Hepatocyte (in vitro differentiated cells): Measurements from ENCODE around the gene AHCYL2. TPM values are rescaled to one million over a fixed set of nuclear protein-coding genes. Genes with fewer than 3 reads are reported as not detected.
A peak's percentile ranks its signal among the peaks of the same experiment; 100 is the strongest.

ENCODE experiments used
- DNase-seq: peaks from one replicate; pipeline ENCODE4 v3.0.0-alpha.2; 2016; ENCODE audit warnings: low spot score
- H2AFZ ChIP-seq: fragments of 200-600 bp; sonication (generic); 2 replicates; pipeline ENCODE4 v1.6.0; 2016; ENCODE audit warnings: antibody characterized with exemption, mild to moderate bottlenecking
- H3K27ac ChIP-seq: fragments of 200-600 bp; sonication (generic); 2 replicates; pipeline ENCODE4 v1.5.1; 2016; ENCODE audit warnings: mild to moderate bottlenecking
- H3K27me3 ChIP-seq: fragments of 200-600 bp; sonication (generic); 2 replicates; pipeline ENCODE4 v1.6.1; 2016
- H3K36me3 ChIP-seq: fragments of 200-600 bp; sonication (generic); replicated peaks from 2 replicates; pipeline ENCODE4 v1.5.1; 2016; ENCODE audit warnings: low read depth; ENCODE audit not compliant: insufficient read depth
- H3K4me1 ChIP-seq: fragments of 200-600 bp; sonication (generic); 2 replicates; pipeline ENCODE4 v1.5.1; 2016; ENCODE audit warnings: mild to moderate bottlenecking, moderate library complexity; ENCODE audit not compliant: insufficient read depth
- H3K4me2 ChIP-seq: fragments of 200-600 bp; sonication (generic); 2 replicates; pipeline ENCODE4 v1.6.0; 2016
- H3K4me3 ChIP-seq: fragments of 200-600 bp; sonication (generic); 2 replicates; pipeline ENCODE4 v1.5.1; 2016; ENCODE audit warnings: mild to moderate bottlenecking
- H3K79me2 ChIP-seq: fragments of 200-600 bp; sonication (generic); 2 replicates; pipeline ENCODE4 v1.6.0; 2017; ENCODE audit warnings: mild to moderate bottlenecking
- H3K9me2 ChIP-seq: fragments of 200-600 bp; sonication (generic); replicated peaks from 2 replicates; pipeline ENCODE4 v1.6.0; 2017; ENCODE audit warnings: mild to moderate bottlenecking; ENCODE audit not compliant: insufficient read depth
- H3K9me3 ChIP-seq: fragments of 200-600 bp; sonication (generic); 2 replicates; pipeline ENCODE4 v1.5.1; 2016; ENCODE audit warnings: low read depth, mild to moderate bottlenecking
- H4K20me1 ChIP-seq: fragments of 200-600 bp; sonication (generic); 2 replicates; pipeline ENCODE4 v1.6.0; 2016; ENCODE audit warnings: mild to moderate bottlenecking; ENCODE audit not compliant: insufficient read depth, poor library complexity, severe bottlenecking
- CTCF ChIP-seq: fragments of 200-600 bp; sonication (generic); IDR thresholded peaks from 2 replicates; pipeline ENCODE4 v1.5.1; 2016; ENCODE audit warnings: antibody characterized with exemption, mild to moderate bottlenecking; ENCODE audit not compliant: poor library complexity
- EZH2 ChIP-seq: fragments of 200-600 bp; sonication (generic); IDR thresholded peaks from 2 replicates; pipeline ENCODE4 v1.6.1; 2016; ENCODE audit warnings: antibody characterized with exemption, mild to moderate bottlenecking, borderline replicate concordance
- EZH2phosphoT487 ChIP-seq: fragments of 200-600 bp; sonication (generic); IDR thresholded peaks from one replicate; pipeline ENCODE4 v1.6.1; 2018; ENCODE audit warnings: antibody characterized with exemption, mild to moderate bottlenecking, low read depth, moderate library complexity; ENCODE audit not compliant: unreplicated experiment, severe bottlenecking
- WGBS: methylation state at CpG from one replicate; pipeline ENCODE4 v1.1.6; 2016; ENCODE audit warnings: low lambda C conversion rate; ENCODE audit errors: missing lambda C conversion rate; 5-methylcytosine and 5-hydroxymethylcytosine counted together
- polyA plus RNA-seq: library from polyadenylated mRNA; unstranded; fragments of >200 nt; fragmentation: Nextera tagmentation; extraction: Ambion mirVana; gene quantifications from 2 replicates; pipeline ENCODE4 v1.2.1, GENCODE V29; 2016
- total RNA-seq: library from RNA; depleted of rRNA; stranded (reverse); fragments of >200 nt; gene quantifications from 2 replicates; pipeline ENCODE4 v1.2.3, GENCODE V29; 2014

Gene AHCYL2
- total and polyA plus RNA-seq, 2 experiments from 2014 or later = 13.7 to 20.0 TPM

- no peak overlapping the region for H3K4me2 ChIP-seq
- no peaks in the 10 kb centered on the region for H3K9me2 ChIP-seq
- H3K79me2 ChIP-seq = no peaks in the 10 kb centered on the region
- H3K9me3 ChIP-seq = no peaks in the 10 kb centered on the region
- H4K20me1 ChIP-seq = no peaks in the 10 kb centered on the region
- no peak for TF ChIP-seq CTCF
- TF ChIP-seq EZH2 = no peak
- TF ChIP-seq EZH2phosphoT487 = no peak
- H3K4me1 ChIP-seq = peaks cover 3% of the 10 kb centered on the region
- no peaks in the 10 kb centered on the region for H3K36me3 ChIP-seq
- no peak overlapping the region for H3K27ac ChIP-seq
- no peak overlapping the region for H2AFZ ChIP-seq
- H3K27me3 ChIP-seq = no peaks in the 10 kb centered on the region
- DNase-seq = no peak
- H3K4me3 ChIP-seq = no peak overlapping the region
These were observed 131.3 kb downstream of the AHCYL2 start for GRCh38 chr7:129356176-129356575.

- WGBS = 72% methylated on average over 2 of the region's 2 CpGs
- Histone ChIP-seq H3K9me3 (no peaks in the 10 kb centered on the region), H3K4me1 (peaks cover 3% of the 10 kb centered on the region), H3K36me3 (no peaks in the 10 kb centered on the region), H4K20me1 (no peaks in the 10 kb centered on the region), H3K27me3 (no peaks in the 10 kb centered on the region), H3K9me2 (no peaks in the 10 kb centered on the region), H3K4me3 (no peak overlapping the region), H3K4me2 (peak overlapping the region; percentile 7), H3K79me2 (no peaks in the 10 kb centered on the region), H2AFZ (no peak overlapping the region), H3K27ac (no peak overlapping the region)
- no peak for TF ChIP-seq EZH2phosphoT487
- no peak for TF ChIP-seq EZH2
- TF ChIP-seq CTCF = no peak
- DNase-seq = no peak
These were observed 134.3 kb downstream of the AHCYL2 start for GRCh38 chr7:129359176-129359575.

GRCh38 chr7:129359638-129360037 lies 134.8 kb downstream of the AHCYL2 start:
- H3K36me3 ChIP-seq = no peaks in the 10 kb centered on the region
- no peaks in the 10 kb centered on the region for H3K79me2 ChIP-seq
- no peaks in the 10 kb centered on the region for H4K20me1 ChIP-seq
- H3K9me3 ChIP-seq = no peaks in the 10 kb centered on the region
- peak overlapping the region; percentile 7 for H3K4me2 ChIP-seq
- H3K4me3 ChIP-seq = no peak overlapping the region
- H3K27ac ChIP-seq = no peak overlapping the region
- WGBS = 83% methylated on average over 1 of the region's 1 CpG
- no peaks in the 10 kb centered on the region for H3K27me3 ChIP-seq
- DNase-seq = no peak
- no peaks in the 10 kb centered on the region for H3K9me2 ChIP-seq
- no peak overlapping the region for H2AFZ ChIP-seq
- TF ChIP-seq EZH2 (no peak), EZH2phosphoT487 (no peak), CTCF (no peak)
- H3K4me1 ChIP-seq = peaks cover 3% of the 10 kb centered on the region

GRCh38 chr7:129361771-129362170 lies 136.9 kb downstream of the AHCYL2 start:
- Histone ChIP-seq H3K4me1 (peaks cover 3% of the 10 kb centered on the region), H3K27me3 (no peaks in the 10 kb centered on the region), H3K4me3 (no peak overlapping the region), H3K9me3 (no peaks in the 10 kb centered on the region), H3K36me3 (no peaks in the 10 kb centered on the region), H3K27ac (no peak overlapping the region), H3K4me2 (no peak overlapping the region), H3K79me2 (no peaks in the 10 kb centered on the region), H4K20me1 (no peaks in the 10 kb centered on the region), H2AFZ (no peak overlapping the region), H3K9me2 (no peaks in the 10 kb centered on the region)
- TF ChIP-seq EZH2 = no peak
- TF ChIP-seq CTCF = no peak
- no peak for TF ChIP-seq EZH2phosphoT487
- DNase-seq = no peak
- 100% methylated on average over 1 of the region's 1 CpG for WGBS
